ENCODE results near the gene LRRC27. TPM values are rescaled to one million over a fixed set of nuclear protein-coding genes. Genes with fewer than 3 reads are reported as not detected.

Gene LRRC27
- total RNA-seq, 1 donor from 2014 or later, result 15.5 TPM

GRCh38 chr10:132365102-132365501 is 33.1 kb downstream of the LRRC27 start:
- Histone ChIP-seq H3K4me3 (no peak overlapping the region), H3K27ac (no peak overlapping the region), H3K27me3 (ENCODE audit: low read depth) (no peaks in the 10 kb centered on the region), H3K36me3 (peaks cover 23% of the 10 kb centered on the region), H3K4me1 (no peaks in the 10 kb centered on the region), H3K9me3 (no peaks in the 10 kb centered on the region)
- TF ChIP-seq CTCF (IDR thresholded peaks at IDR 0.05), result no peak
- intact Hi-C loops (cut with DNase I), result no loop called here
- no peak for ATAC-seq
- no peak for DNase-seq

DNA sequence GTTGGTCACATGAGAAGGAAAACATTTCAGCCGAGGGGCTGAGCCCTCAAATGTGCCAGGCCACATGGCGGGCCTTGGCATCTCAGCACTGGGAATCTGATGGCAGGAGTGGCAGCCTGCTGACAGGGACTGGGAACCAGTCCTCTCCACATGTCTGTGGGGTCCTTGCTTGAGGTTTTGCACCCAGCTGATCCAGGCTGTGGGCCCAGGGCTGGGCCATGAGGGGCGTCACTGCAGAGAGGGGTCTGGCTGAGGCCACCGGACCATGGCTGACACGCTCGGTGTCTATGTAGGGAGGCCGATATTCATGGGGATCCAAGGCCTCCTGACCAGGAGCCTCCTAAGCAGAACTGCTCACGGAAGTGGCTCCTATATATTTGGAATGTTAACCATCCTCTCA is 34.0 kb downstream of the LRRC27 start:
- no peak overlapping the region for H3K27ac ChIP-seq
- no peaks in the 10 kb centered on the region for H3K27me3 ChIP-seq (ENCODE audit: low read depth)
- no peak for ATAC-seq
- no peaks in the 10 kb centered on the region for H3K9me3 ChIP-seq
- no peak overlapping the region for H3K4me3 ChIP-seq
- intact Hi-C loops (cut with DNase I), result no loop called here
- no peaks in the 10 kb centered on the region for H3K4me1 ChIP-seq
- H3K36me3 ChIP-seq, result peaks cover 23% of the 10 kb centered on the region
- TF ChIP-seq CTCF (IDR thresholded peaks at IDR 0.05), result no peak
- peak; percentile 23 for DNase-seq

- no peaks in the 10 kb centered on the region for H3K4me1 ChIP-seq
- H3K27me3 ChIP-seq (ENCODE audit: low read depth), result no peaks in the 10 kb centered on the region
- peaks cover 23% of the 10 kb centered on the region for H3K36me3 ChIP-seq
- DNase-seq, result peak; percentile 30
- H3K27ac ChIP-seq, result no peak overlapping the region
- no peak for TF ChIP-seq CTCF (IDR thresholded peaks at IDR 0.05)
- intact Hi-C loops (cut with DNase I), result no loop called here
- ATAC-seq, result no peak
- H3K4me3 ChIP-seq, result no peak overlapping the region
- no peaks in the 10 kb centered on the region for H3K9me3 ChIP-seq
These were observed 34.5 kb downstream of the LRRC27 start for GRCh38 chr10:132366499-132366898.

GRCh38 chr10:132368391-132368790 is 36.4 kb downstream of the LRRC27 start:
- Histone ChIP-seq H3K36me3 (peaks cover 23% of the 10 kb centered on the region), H3K4me1 (no peaks in the 10 kb centered on the region), H3K4me3 (no peak overlapping the region), H3K9me3 (no peaks in the 10 kb centered on the region), H3K27ac (no peak overlapping the region), H3K27me3 (ENCODE audit: low read depth) (no peaks in the 10 kb centered on the region)
- intact Hi-C loops (cut with DNase I), result no loop called here
- DNase-seq (no peak), ATAC-seq (no peak)
- no peak for TF ChIP-seq CTCF (IDR thresholded peaks at IDR 0.05)

DNA sequence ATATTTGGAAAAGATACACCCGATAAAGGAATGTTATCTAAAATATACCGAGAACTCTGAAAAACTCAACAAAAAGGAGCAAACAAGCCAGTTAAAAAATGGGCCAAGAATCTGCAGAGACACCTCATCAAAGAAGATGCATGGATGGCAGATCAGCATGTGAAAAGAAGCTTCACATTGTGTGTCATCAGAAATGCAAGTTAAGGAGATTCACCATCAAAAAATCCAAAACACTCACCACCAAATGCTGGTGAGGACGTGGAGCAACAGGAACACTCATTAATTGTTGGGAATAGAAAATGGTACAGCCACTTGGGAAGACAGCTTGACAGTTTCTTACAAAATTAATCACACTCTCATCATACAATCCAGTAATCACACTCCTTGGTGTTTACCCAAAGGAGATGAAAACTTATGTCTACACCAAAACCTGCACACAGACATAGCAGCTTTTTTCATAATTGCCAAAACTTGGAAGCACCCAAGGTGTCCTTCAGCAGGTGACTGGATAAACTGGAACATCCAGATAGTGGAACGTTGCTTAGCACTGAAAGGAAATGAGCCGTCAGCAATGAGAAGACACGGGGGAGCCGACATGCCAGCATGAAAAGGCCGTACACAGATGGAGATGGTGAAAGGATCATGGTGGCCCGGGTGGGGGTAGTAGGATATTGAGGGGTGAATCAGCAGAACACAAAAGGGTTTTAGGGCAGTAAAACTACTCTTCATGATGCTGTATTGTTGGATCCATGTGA is 37.1 kb downstream of the LRRC27 start:
- no peak for TF ChIP-seq CTCF (IDR thresholded peaks at IDR 0.05)

More for the DNA sequence above, 37.1 kb downstream of the LRRC27 start:
- no peaks in the 10 kb centered on the region for H3K4me1 ChIP-seq
- no peaks in the 10 kb centered on the region for H3K27me3 ChIP-seq (ENCODE audit: low read depth)
- H3K36me3 ChIP-seq, result peaks cover 23% of the 10 kb centered on the region
- no peaks in the 10 kb centered on the region for H3K9me3 ChIP-seq
- H3K4me3 ChIP-seq, result no peak overlapping the region
- intact Hi-C loops (cut with DNase I), result no loop called here
- ATAC-seq, result no peak
- peak; percentile 30 for DNase-seq
- H3K27ac ChIP-seq, result no peak overlapping the region
